ENCODE data around the gene ANKRD11.
"Not testable (repeated sequence)": the region's sequence is repeated elsewhere in the genome, so short reads cannot be mapped to it uniquely, and the experiment has no call there.

ANKRD11 gene

GRCh38 chr16:89431158-89431584, 59.2 kb downstream of the ANKRD11 start:
- no peak for DNase-seq (ENCODE audit: low spot score)
- Histone ChIP-seq H3K4me3 (ENCODE audit: severe bottlenecking) (no peak overlapping the region), H3K9me3 (ENCODE audit: severe bottlenecking) (no peaks in the 10 kb centered on the region), H3K36me3 (ENCODE audit: low read depth) (peaks cover 45% of the 10 kb centered on the region), H3K4me1 (ENCODE audit: insufficient read depth, poor library complexity, severe bottlenecking) (peaks cover 3% of the 10 kb centered on the region), H3K27ac (ENCODE audit: poor library complexity, severe bottlenecking) (no peak overlapping the region), H3K27me3 (ENCODE audit: insufficient read depth, poor library complexity, severe bottlenecking) (no peaks in the 10 kb centered on the region)
- peak; percentile 30; the same call in 1 of the 3 replicates for ATAC-seq (ENCODE audit: low read depth)
- TF ChIP-seq, protein P1, sequence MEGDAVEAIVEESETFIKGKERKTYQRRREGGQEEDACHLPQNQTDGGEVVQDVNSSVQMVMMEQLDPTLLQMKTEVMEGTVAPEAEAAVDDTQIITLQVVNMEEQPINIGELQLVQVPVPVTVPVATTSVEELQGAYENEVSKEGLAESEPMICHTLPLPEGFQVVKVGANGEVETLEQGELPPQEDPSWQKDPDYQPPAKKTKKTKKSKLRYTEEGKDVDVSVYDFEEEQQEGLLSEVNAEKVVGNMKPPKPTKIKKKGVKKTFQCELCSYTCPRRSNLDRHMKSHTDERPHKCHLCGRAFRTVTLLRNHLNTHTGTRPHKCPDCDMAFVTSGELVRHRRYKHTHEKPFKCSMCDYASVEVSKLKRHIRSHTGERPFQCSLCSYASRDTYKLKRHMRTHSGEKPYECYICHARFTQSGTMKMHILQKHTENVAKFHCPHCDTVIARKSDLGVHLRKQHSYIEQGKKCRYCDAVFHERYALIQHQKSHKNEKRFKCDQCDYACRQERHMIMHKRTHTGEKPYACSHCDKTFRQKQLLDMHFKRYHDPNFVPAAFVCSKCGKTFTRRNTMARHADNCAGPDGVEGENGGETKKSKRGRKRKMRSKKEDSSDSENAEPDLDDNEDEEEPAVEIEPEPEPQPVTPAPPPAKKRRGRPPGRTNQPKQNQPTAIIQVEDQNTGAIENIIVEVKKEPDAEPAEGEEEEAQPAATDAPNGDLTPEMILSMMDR (IDR thresholded peaks at IDR 0.05; ENCODE audit: poor library complexity, severe bottlenecking): no peak

DNA sequence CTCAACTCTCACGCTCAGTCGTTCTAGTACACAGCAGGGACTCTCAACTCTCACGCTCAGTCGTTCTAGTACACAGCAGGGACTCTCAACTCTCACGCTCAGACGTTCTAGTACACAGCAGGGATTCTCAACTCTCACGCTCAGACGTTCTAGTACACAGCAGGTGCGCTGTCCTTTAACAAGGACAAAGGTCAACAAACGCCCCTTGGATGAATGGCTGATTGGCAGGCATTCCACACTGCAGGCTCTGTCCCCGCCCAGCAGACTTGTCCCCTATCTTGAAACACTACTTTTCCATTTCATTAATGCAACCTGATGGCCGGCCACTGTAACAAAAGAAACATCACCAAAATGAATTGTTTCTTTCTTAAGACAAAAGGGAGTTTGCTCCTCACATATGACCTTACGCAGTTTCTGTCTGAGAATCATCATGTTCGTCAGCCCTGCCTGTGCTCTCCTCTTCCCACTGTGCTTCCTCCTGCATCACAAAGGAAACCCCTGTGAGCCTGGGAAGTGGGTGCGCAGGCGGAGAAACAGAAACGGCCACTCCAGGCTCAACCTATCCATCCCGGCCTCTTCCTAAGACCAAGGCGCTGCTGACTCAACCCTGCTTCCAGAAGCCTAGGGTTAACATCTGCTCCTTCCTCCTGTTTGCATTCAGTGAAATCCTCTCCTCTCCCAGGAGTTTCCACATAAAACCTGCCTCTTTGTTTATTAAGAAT, 59.8 kb downstream of the ANKRD11 start:
- Histone ChIP-seq H3K27ac (ENCODE audit: poor library complexity, severe bottlenecking) (no peak overlapping the region), H3K9me3 (ENCODE audit: severe bottlenecking) (no peaks in the 10 kb centered on the region), H3K27me3 (ENCODE audit: insufficient read depth, poor library complexity, severe bottlenecking) (no peaks in the 10 kb centered on the region), H3K4me1 (ENCODE audit: insufficient read depth, poor library complexity, severe bottlenecking) (peaks cover under 1% of the 10 kb centered on the region), H3K4me3 (ENCODE audit: severe bottlenecking) (no peak overlapping the region), H3K36me3 (ENCODE audit: low read depth) (peaks cover 43% of the 10 kb centered on the region)
- DNase-seq (ENCODE audit: low spot score): no peak
- no peak for ATAC-seq (ENCODE audit: low read depth)
- TF ChIP-seq, protein P1 (IDR thresholded peaks at IDR 0.05; ENCODE audit: poor library complexity, severe bottlenecking): no peak

GRCh38 chr16:89428605-89429004, 61.8 kb downstream of the ANKRD11 start:
- H3K36me3 ChIP-seq (ENCODE audit: low read depth): peaks cover 31% of the 10 kb centered on the region
- H3K27me3 ChIP-seq (ENCODE audit: insufficient read depth, poor library complexity, severe bottlenecking); DNase-seq (ENCODE audit: low spot score); H3K4me3 ChIP-seq (ENCODE audit: severe bottlenecking); H3K27ac ChIP-seq (ENCODE audit: poor library complexity, severe bottlenecking); H3K4me1 ChIP-seq (ENCODE audit: insufficient read depth, poor library complexity, severe bottlenecking); ATAC-seq (ENCODE audit: low read depth); H3K9me3 ChIP-seq (ENCODE audit: severe bottlenecking): not testable (repeated sequence)

GRCh38 chr16:89426736-89427530, 63.4 kb downstream of the ANKRD11 start:
- DNase-seq (ENCODE audit: low spot score) (no peak), ATAC-seq (ENCODE audit: low read depth) (no peak)
- TF ChIP-seq, protein P1 (IDR thresholded peaks at IDR 0.05; ENCODE audit: poor library complexity, severe bottlenecking): no peak
- Histone ChIP-seq H3K4me1 (ENCODE audit: insufficient read depth, poor library complexity, severe bottlenecking) (no peaks in the 10 kb centered on the region), H3K27ac (ENCODE audit: poor library complexity, severe bottlenecking) (no peak overlapping the region), H3K4me3 (ENCODE audit: severe bottlenecking) (no peak overlapping the region), H3K36me3 (ENCODE audit: low read depth) (peaks cover 35% of the 10 kb centered on the region), H3K9me3 (ENCODE audit: severe bottlenecking) (no peaks in the 10 kb centered on the region), H3K27me3 (ENCODE audit: insufficient read depth, poor library complexity, severe bottlenecking) (no peaks in the 10 kb centered on the region)

GRCh38 chr16:89425523-89425922, 64.8 kb downstream of the ANKRD11 start:
- H3K27ac ChIP-seq (ENCODE audit: poor library complexity, severe bottlenecking): no peak overlapping the region
- H3K36me3 ChIP-seq (ENCODE audit: low read depth): peaks cover 32% of the 10 kb centered on the region
- DNase-seq (ENCODE audit: low spot score) (no peak), ATAC-seq (ENCODE audit: low read depth) (no peak)
- no peak overlapping the region for H3K4me3 ChIP-seq (ENCODE audit: severe bottlenecking)
- H3K9me3 ChIP-seq (ENCODE audit: severe bottlenecking): no peaks in the 10 kb centered on the region
- H3K4me1 ChIP-seq (ENCODE audit: insufficient read depth, poor library complexity, severe bottlenecking): no peaks in the 10 kb centered on the region
- H3K27me3 ChIP-seq (ENCODE audit: insufficient read depth, poor library complexity, severe bottlenecking): no peaks in the 10 kb centered on the region
- TF ChIP-seq, protein P1 (IDR thresholded peaks at IDR 0.05; ENCODE audit: poor library complexity, severe bottlenecking): no peak
